HG03432 (cell line): ENCODE data around the gene FABP3.

Experiments
- ATAC-seq: cut with Tn5 transposase; IDR thresholded peaks from one replicate; pipeline ENCODE4 v1.9.1; 2021; ENCODE audit warnings: mild to moderate bottlenecking, moderate library complexity; ENCODE audit not compliant: unreplicated experiment

FABP3 gene

DNA sequence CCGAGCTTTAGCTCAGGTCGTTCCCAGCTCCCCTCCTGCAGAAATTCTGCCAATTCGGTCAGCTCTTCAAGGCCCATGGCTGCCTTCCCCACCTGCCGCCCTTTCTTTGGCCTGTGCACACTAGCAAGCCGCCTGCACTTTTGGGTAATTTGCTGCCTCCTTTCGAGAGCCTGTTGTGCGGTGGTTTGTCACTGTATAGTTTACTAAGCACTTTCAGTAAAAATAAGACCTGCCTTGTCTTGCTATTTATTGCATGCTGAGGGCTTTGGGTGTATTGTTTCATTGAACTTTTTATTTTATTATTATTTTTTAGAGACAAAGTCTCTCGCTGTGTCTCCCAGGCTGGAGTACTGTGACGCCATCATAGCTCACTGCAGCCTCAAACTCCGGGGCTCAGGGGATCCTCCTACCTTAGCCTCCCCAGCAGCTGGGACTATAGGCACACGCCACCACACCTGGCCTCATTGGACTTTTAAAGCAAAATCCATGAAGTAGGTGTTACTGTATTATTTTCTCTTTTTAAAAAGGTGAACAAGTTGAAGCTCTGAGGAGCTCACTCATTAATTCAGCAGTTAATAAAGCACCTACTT is 1.1 kb upstream of the FABP3 start:
- no peak for ATAC-seq

DNA sequence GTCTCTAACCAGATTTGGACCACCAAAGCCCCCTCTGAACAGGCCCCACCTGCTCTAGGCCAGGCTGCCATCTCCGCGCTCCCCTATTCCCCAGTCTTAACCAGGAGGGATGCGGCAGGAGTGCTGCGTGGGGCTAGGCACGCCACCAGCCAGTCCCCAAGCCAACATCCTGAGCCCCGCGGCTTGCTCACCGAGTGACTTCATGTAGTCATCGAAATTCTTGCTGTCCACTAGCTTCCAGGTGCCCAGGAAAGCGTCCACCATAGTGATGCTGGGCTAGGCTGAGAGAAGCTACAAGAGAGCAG is 173 bp downstream of the FABP3 start:
- no peak for ATAC-seq

DNA sequence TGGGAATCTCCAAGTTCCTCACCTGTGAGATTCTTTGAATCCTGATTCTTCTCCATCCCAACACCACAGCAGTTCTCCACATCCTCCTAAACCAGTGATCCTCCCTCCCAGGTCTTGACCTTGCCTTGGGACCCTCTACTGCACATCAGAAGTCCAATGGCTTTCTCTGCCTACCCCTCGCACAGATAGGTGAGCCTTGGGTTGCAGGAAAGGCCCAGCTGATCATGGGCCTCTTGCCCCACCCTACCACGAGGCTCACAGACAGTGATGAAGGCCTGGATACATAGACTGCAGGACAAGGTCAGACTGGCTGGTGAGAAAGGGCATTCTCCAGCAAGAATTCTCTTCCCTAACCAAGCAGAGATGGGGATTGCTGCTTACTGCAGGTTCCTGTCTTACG is 825 bp downstream of the FABP3 start:
- no peak for ATAC-seq

DNA sequence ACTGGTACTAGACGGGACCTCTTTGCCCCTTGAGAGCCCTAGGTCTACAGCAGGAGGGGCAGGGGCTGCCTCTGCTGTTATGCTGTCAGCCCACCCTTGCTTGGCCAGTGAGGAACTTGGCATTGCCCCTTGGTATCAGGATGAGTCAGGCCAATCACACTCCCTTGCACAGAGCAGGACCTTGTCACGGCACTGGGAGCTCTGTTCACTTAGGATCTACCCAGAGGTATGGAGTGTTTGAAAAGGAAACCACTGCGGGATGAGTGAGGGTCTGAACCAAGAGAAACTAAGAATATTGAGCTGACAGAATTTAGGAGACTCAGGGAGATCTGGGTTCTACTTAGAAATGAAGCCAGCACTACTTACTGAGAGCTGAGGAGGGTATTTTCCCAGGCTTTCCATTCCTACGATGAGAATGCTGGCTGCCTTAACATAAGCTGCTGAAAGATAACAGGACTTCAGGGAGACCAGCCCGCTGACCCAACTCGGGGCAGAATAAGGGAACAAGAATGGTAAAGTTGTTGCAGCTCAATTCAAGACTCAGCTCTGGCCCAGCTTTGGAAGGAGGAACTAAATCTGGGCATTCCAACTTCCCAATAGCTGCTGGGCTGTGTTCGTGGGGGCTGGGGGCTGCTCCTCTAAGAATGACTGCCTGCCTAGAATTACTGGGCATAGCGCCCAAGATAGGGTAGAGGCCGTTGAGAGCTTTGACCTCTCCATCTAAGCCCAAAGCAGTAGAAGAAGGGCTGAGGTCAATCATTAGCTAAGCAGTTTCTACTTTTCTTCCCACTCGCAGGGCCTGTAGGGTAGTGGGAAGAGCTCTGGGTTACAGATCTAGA is 1.5 kb downstream of the FABP3 start:
- ATAC-seq: no peak

DNA sequence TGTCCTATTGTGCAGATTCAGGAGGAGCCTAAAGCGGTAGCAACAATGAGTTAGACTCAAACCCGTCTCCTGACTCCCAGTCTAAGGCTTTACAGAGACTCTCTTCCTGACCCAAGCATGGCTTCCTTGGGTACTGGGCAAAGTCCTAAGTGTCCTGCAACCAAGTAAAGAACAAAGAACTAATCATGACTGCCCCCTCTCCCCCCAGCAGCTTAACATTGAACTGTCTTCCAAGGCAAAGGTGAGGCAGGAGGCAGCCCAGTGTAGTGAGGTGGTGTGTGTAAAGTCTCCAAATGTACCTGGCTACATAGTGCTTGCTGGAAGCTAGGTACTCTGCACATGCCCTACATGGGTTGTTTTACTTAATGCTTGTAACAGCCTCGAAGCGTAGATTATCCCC is 2.3 kb downstream of the FABP3 start:
- no peak for ATAC-seq

DNA sequence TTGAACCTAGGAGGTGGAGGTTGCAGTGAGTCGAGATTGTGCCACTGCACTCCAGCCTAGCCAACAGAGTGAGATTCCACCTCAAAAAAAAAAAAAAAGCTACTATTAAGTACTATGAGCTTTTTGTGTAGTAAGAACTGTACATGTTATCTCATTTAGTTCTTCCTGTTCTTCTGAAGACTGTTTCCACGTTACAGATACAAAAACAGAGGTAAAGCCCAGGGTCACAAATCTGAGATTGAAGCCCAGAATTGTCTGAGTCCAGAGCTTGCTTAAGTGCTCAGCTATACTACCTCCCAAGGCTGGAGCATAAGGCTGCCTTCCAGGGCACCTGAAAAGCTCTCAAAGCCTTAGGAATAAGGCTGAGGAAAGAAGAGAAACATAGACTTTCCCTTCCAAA is 2.9 kb downstream of the FABP3 start:
- no peak for ATAC-seq

DNA sequence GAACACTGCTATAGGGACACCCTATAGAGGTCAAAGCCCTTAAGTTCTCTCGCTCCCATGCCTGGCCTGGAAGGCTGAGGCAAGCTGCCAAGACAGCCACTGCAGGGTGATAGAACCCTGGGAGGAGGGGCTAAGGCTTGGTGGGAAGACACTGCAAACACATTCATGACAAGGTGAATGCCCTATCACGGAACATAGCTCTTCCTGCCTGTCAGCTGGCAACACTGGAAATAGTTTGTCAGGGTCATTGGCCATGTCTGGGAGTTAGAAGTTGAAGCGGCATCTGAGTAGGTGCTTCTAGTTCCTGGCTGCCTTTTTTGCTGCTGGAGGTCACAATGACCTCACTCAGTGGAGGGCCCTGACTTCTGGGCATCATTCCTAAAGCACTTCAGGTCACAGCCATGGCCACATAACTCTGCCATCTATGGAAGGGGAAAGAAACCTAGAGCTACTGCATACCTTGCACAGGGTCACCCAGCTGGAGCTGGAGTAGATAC is 4.2 kb downstream of the FABP3 start:
- ATAC-seq: no peak

DNA sequence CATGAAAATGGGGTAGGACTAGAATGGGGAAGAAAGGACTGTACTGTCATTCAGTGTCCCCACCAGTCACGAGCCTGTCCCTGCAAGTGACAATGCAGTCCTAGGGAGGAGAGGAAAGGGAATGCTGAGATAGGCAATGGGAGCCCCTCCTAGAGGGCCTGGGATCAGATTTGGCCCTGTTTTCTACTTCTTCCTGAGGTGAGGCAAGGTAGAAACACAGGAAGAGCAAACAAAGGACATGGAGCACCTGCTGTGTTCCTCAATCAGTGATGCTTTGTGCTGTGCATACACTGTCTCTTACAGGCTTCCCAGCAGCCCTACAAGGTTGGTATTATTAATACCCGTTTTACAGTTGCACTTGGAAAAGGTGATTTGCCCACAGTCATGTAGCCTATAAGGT is 6.1 kb downstream of the FABP3 start:
- ATAC-seq: no peak

DNA sequence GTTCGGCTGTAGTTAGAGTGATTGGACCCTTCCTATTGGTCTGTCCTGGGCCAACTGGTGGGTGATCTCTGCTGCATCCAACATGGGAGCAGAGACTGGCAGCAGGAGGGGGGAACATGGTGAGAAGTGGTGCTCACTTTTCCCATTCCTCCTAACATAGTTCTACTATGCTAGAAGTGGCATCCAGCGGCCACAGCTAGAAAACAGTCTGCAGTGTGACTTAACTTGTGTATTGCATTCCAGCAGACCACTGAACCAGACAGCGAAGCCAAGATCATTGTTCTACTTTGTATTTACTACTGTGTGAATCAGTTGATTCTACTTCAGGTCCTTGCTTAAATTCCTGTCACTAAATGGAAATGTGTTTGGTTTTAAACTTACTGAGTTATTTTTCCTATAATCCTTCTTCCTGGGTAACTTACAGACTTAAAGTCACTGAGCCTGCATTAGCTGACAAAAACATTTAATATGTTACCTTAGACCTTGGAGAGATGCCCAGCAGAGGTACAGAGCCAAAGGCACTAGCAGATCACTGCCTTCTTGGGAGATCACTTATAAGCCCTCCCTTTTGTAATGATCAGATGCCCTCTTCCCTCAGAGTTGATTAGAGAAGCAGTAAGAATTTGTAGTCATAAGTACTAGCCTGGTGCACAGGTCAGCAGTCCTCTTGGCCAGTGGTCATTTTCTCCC is 8.2 kb downstream of the FABP3 start:
- no peak for ATAC-seq

DNA sequence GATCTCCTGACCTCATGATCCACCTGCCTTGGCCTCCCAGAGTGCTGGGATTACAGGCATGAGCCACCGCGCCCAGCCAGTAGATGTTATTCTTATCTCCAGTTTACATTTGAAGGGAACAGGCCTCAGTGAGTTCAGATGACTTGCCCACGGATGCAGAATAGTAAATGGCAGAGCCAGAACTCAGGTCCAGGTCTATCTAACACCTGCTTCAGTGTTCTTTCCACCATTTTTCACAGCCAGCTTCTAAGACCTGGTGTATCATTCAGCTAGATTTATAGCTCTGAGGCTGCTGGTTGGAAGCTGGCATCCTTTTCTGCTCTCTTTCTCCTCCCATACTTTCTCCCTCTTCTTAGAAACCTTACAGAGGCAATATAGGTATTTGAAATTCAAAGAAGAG is 10.8 kb downstream of the FABP3 start:
- ATAC-seq: no peak

DNA sequence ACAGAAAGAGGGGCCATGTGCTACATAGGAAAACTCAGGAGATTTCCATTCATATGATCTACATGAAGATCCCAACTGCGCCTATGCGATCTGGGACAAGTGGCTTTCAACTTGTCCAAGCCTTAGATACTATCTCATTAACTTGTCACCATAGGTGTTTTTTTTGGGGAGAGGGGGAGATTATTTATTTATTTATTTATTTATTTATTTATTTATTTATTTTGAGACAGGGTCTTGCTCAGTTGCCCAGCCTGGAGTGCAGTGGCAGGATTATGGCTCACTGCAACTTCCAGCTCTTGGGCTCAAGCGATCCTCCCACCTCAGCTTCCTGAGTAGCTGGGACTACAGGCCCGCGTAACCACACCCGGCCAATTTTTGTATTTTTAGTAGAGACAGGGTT is 11.3 kb downstream of the FABP3 start:
- ATAC-seq: no peak

DNA sequence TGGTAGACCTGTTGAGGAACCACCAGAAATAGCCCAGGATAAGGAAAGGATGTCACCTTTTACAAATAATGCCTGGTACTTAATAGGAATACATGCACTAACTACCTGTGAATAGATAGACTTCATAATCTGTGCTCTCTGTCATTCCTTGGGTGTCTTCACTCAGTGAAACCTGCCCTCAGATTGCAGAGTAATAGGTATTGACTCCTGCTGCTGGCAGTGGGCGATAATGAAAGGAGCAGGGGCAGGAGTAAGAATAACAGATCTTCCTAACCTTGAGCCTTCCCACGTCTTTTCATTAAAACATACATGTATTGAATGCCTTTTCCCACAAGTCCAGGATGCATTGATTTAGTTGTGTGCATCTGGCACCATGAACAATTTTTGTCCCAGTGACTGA is 16.4 kb downstream of the FABP3 start:
- no peak for ATAC-seq

DNA sequence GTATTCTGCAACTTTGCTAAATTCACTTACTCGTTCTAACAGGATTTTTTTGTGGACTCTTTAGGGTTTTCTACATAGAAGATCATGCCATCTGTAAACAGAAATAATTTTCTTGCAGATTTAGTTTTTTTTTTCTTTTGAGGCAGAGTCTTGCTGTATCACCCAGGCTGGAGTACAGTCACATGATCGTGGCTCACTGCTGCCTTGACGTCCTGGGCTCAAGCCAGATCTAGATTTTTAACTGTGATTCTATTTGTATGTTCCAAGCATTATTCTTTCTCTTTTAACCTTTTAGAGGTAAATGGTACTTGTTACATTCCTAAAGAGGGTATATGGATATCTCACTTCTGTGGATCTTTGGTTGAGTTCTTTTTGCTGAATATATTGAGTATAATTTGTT is 18.6 kb downstream of the FABP3 start:
- ATAC-seq: no peak

DNA sequence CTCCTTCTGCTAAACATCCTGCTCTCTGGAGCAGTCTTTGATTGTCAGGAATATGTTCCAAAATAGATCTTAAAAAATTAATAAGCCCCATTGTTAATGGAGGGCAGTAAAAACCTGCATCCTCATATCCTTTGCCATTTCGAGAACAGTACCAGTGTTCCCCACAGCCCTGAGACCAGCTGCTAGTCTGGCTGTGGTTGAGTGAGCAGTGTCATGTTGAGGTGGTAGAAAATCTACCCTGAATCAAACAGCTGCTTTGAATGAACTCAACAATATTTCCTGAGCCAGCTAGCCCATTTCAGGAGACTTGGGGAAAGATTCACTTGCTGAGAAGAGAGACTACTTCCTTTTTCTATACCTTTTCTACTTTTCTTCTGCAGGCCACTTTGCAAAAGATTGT is 24.4 kb downstream of the FABP3 start:
- no peak for ATAC-seq

DNA sequence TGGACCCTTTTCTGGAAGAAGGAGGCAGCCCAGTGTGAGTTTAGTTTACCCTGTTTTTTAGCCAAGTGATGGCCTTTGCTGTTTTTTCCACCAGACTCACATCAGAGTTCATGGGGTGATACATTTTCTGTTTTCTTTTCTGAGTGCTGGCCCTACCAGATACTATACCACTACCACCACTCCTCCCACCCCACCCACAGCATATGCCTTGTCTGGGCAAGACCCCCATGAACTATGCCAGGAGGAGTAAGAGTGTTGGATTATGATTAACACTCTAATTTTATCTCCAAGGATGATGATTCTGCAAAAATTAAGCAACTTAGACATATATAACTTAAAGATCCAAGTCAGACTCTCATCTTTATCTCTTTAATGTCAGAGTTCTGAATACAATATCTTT is 26.1 kb downstream of the FABP3 start:
- no peak for ATAC-seq

DNA sequence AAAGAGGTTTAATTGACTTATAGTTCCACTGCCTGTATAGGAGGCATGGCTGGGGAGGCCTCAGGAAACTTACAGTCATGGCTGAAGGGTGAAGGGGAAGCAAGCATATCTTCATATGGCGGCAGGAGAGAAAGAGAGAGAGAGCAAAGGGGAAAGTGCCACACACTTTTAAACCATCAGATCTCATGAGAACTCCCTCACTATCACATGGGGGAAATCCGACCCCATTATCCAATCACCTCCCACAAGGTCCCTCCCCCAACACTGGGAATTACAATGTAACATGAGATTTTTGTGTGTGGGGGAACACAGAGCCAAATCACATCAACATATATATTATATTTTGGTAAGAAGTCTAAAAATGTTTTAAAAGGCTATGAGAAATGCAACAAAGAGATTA is 27.2 kb downstream of the FABP3 start:
- ATAC-seq: no peak

DNA sequence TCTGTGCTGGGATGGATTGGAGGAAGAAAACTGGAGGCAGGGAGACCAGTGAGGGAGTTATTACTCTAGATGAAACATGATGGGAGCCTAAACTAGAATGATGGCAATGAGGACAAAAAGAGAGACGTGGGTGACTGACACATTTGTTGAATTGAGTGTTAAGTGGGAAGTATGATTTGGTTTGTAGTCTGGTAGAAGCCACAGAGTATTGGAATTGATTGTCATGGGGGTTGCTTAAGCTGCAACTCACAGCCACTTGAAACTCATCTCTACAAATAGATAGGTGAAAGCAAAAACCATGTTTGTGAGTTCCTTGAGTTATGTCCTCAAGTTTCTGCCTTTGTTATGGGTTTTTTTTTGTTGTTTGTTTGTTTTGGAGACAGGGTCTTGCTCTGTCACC is 28.4 kb downstream of the FABP3 start:
- ATAC-seq: no peak

DNA sequence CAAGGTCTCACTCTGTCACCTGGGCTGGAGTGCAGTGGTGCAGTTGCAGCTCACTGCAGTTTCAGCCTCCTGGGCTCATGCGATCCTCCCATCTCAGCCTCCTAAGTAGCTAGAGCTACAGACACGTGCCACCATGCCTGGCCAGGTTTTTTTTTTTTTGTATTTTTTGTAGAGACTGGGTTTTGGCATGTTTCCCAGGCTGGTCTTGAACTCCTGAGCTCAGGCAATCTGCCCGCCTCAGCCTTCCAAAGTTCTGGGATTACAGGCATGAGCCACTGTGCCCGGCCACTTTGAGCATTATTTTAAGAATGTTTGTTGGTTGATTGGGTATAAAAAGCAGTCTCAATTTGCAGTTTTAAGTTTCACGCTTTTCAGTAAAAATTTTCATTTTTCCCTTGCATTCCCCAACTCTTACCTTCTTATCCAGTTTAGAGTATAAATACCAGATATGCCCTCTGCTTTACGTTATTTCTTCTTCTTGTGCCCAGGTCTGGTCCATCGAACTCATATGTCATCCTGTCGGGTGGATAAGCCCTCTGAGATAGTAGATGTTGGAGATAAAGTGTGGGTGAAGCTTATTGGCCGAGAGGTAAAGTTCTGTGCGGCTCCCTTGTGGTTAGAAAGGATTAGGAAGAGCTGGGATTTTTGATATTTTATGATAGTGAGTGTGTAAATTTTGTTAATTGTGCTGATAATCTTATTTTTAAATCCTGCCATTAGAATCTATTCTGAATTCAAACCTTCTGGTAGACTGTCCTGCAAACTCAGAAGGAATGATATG is 36.0 kb downstream of the FABP3 start:
- no peak for ATAC-seq

DNA sequence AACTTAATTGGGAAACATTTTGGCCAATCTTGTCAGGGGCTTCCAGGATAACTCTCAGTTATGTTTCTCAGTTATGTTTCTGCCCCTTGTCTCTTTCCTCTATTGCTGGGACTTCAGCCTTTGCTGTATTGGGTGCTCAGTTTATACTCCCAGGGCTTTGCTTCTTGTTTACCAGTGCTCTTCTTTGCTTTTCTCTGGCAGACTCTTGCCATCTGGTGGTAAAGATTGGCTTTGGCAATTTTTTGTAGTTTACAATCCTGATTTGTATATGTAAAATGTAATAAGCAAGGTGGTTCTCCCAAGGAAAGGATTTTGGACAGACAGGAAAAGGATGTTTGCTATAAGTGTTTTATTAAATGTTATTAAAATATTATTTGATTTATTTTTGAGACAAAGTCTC is 37.9 kb downstream of the FABP3 start:
- no peak for ATAC-seq

DNA sequence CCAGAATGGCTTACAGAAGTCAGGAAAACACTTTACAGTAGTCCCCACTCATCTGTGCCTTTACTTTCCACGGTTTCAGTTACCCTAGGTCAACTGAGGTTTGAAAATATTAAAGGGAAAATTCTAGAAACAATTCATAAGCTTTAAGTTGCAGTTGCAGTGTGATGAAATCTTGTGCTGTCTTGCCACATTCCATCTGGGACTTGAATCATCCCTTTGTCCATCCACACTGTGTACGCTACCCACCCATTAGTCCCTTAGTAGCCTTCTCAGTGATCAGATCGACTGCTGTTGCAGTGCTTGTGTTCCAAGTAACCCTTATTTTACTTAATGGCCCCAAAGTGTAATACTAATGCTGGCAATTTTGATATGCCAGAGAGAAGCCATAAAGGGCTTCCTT is 45.5 kb downstream of the FABP3 start:
- no peak for ATAC-seq

DNA sequence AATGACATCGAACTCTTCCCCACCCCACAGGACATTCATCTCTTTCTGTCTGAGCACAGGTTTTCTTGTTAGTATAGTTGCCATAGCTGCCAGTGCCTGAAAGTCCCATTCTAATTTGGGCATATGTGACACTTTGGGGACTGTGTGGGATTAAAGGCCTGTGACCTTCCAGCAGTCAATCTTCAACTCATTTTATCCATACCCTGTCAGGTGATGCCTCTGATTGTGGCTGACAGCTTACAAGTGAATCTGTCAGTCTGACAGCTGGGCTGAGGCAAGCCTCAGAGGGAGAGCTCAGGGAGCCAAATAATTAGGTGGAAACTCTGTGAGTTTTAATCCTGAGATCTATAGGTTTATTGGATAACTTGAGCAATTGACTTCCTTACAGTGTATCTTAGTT is 46.4 kb downstream of the FABP3 start:
- ATAC-seq: no peak

DNA sequence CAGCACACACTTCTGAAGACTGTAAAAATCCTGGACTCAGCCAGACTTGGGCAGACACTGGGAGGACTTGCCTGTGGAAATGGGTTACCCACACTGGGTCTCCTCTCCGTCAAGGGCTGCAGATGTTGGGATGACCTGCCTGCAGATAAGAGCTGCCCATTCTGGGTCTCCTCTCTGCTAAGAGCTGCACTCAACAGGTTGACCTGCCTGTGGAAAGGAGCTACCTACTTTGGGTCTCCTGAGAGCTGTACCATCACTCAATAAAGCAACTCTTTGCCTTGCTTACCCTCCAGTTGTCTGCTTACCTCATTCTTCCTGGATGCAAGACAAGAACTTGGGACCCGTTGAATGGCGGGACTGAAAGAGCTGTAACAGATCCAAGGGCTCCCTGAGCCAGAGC is 47.9 kb downstream of the FABP3 start:
- ATAC-seq: no peak
